ENCODE data around the gene C9orf78. TPM values are rescaled to one million over a fixed set of nuclear protein-coding genes. Genes with fewer than 3 reads are reported as not detected.

C9orf78 gene
- total RNA-seq, 1 donor from 2014 or later = 53.6 TPM

- DNase-seq (ENCODE audit: low read depth) = no peak
- no peak for TF ChIP-seq CTCF (conservative IDR thresholded peaks at IDR 0.05; ENCODE audit: low read depth, low read length)
- peak overlapping the region; percentile 81 for H3K4me3 ChIP-seq (ENCODE audit: low read depth, low read length)
Observed at GRCh38 chr9:129822898-129823541, 12.1 kb downstream of the C9orf78 start.

GRCh38 chr9:129816501-129817435, 18.3 kb downstream of the C9orf78 start:
- no peak overlapping the region for H3K4me3 ChIP-seq (ENCODE audit: low read depth, low read length)
- TF ChIP-seq CTCF (conservative IDR thresholded peaks at IDR 0.05; ENCODE audit: low read depth, low read length) = no peak
- DNase-seq (ENCODE audit: low read depth) = no peak

GRCh38 chr9:129815278-129815677, 19.8 kb downstream of the C9orf78 start:
- DNase-seq (ENCODE audit: low read depth) = no peak
- H3K4me3 ChIP-seq (ENCODE audit: low read depth, low read length) = no peak overlapping the region
- TF ChIP-seq CTCF (conservative IDR thresholded peaks at IDR 0.05; ENCODE audit: low read depth, low read length) = no peak

GRCh38 chr9:129814432-129815223, 20.4 kb downstream of the C9orf78 start:
- no peak overlapping the region for H3K4me3 ChIP-seq (ENCODE audit: low read depth, low read length)
- DNase-seq (ENCODE audit: low read depth) = no peak
- TF ChIP-seq CTCF (conservative IDR thresholded peaks at IDR 0.05; ENCODE audit: low read depth, low read length) = no peak

GRCh38 chr9:129813661-129814060, 21.4 kb downstream of the C9orf78 start:
- no peak for DNase-seq (ENCODE audit: low read depth)
- H3K4me3 ChIP-seq (ENCODE audit: low read depth, low read length) = no peak overlapping the region
- TF ChIP-seq CTCF (conservative IDR thresholded peaks at IDR 0.05; ENCODE audit: low read depth, low read length) = no peak

- TF ChIP-seq CTCF (conservative IDR thresholded peaks at IDR 0.05; ENCODE audit: low read depth, low read length) = no peak
- no peak for DNase-seq (ENCODE audit: low read depth)
- no peak overlapping the region for H3K4me3 ChIP-seq (ENCODE audit: low read depth, low read length)
Observed at GRCh38 chr9:129812385-129812784, 22.7 kb downstream of the C9orf78 start.

All from epithelial cell of proximal tubule (primary cell).